Bone marrow (tissue), 2 donors: ENCODE measurements around the gene PLCD3.
A peak's percentile ranks its signal among the peaks of the same experiment; 100 is the strongest.

Experiments used
- DNase-seq, 2 donors: peaks; one replicate each; lab custom pipeline; 2025; lab: John Stamatoyannopoulos, UW

The PLCD3 gene

DNA sequence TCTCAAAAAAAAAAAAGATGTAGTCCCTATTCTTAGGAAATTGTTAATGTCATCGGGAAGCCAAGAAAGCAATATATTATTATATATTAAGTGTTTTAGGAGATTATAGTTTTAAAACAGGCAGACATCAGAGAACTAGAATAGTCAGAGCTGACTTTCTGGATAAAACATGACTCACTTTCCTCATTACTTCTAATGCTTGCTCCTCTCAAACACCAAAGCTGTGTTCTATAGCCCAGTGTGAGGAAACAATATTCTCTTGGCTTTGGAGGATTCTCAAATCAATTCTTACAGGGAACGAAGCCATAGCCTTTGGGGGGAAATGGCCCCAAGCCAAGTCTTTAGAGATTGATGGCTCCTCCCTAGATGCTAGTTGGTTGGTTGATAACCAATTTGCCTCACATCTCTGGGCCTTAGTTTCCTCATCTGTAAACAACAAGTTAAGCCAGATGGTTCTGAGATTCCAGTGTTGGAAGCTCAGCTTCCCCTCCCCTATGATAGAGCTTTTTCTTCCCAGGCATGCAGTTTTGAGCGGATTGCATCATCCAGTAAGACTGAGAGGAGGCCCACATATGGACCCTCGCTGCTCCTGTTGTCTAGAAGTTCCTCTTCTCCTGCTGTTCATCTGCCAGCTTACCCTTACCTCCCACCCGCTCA is 58.8 kb downstream of the PLCD3 start:
- no peak for DNase-seq

DNA sequence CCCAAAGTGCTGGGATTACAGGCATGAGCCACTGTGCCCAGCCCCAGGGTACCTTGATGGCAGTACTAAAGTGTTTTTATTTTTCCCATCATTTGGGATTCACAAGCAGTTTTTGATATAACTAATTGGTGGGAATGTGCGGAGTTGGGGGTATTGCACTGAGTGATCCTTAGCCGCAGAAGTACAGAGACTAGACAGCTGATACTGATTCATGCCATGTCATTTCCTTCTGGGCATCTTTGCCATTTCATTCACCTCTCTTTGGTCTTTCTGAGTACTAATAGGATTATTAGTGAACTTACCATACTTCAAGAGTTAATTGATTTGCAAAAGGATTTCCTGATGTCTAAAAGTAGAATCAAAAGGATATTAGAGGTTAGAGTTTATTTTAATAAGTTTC is 61.5 kb downstream of the PLCD3 start:
- peak in 1 of 2 donors; percentile 1 for DNase-seq

GRCh38 chr17:45070001-45070400 is 62.3 kb downstream of the PLCD3 start:
- DNase-seq = no peak

DNA sequence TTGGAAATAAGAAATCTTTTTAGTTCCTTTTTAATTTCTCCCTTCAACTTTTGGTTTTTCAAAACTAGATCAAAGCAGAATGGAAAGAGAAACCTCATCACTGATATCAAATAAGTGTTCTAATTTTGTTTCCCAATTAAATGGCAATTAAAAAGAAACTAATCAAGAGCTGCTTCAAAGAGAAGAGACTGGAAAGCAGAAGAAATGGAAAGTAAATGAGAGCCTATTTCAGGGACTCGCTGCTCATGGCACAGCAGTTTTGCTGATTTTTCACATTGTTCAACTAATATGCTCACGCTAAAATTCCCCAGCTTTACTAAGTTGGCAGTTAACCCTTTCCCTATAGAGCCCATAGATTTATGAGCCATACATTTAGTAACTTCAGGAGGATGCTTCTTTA is 64.7 kb downstream of the PLCD3 start:
- DNase-seq = no peak

DNA sequence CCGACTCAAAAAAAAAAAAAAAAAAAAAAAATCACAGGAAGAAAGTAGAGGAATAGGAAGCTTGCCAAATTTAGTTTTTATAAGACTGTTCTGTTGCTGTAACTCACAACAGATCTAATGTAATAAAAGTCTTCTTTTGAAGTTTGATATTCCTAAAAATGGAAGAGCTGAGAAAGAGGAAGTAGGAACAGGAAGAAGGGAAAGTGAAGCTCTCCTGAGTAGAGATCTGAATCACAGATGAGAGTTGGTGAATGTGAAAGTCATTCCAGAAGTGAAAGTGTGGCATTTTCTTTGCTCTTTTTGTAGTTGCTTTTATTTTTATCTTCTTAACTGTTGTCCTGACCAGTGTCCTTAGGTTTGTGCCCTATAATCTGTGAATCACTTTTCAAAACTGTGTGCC is 69.1 kb downstream of the PLCD3 start:
- DNase-seq = peak in 1 of 2 donors; percentile 38

GRCh38 chr17:45061606-45062205 is 70.6 kb downstream of the PLCD3 start:
- no peak for DNase-seq

GRCh38 chr17:45060797-45061605 is 71.3 kb downstream of the PLCD3 start, which contains the start of gene NMT1:
Gene NMT1 (plus strand): TSS chr17:45061317. CDS start chr17:45061330, 13 bp downstream.
- peak; percentile 97 to 99 for DNase-seq

- no peak for DNase-seq
Measured at GRCh38 chr17:45060382-45060796, 71.9 kb downstream of the PLCD3 start.
